Measurements from ENCODE around the gene GCK. TPM values are rescaled to one million over a fixed set of nuclear protein-coding genes. Genes with fewer than 3 reads are reported as not detected.

GCK gene
- total RNA-seq, 2 donors from 2014 or later: 0.15 to 0.22 TPM

DNA sequence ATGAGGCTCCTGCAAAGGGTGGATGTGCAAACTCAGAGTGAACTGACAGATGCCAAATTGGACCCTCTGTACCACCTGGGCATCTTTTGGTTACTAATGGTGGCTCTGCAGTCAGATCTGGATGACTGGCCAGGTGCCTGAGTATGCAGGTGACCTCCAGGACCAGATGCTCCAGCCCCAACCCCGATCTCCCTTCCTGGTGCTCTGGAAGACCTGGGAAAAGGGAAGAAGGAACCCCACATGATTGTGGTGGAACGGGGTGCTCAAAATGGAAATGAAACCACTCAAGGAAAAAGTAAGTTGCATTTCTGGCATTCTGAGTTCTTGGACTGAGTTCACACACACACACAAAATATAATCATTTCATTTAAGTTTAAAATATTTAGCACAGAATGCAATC lies 94.9 kb downstream of the GCK start:
- intact Hi-C loops (cut with DNase I, micrococcal nuclease): no loop called here
- no peak for ATAC-seq
- DNase-seq: no peak

Other genes starting within 250 kb of the GCK start
- gene SPDYE1, start 191.5 kb downstream of the GCK start, total RNA-seq: not detected
- 10 to 100 TPM; 87.0 to 90.5 TPM for gene DBNL, start 144.7 kb downstream of the GCK start, total RNA-seq
- under 1 TPM; 0.58 to 0.64 TPM for gene PGAM2, start 123.9 kb downstream of the GCK start, total RNA-seq
- 10 to 100 TPM; 20.7 to 22.8 TPM for gene POLM, start 106.9 kb downstream of the GCK start, total RNA-seq
- gene AEBP1, start 85.1 kb downstream of the GCK start, total RNA-seq: 10 to 100 TPM; 20.1 to 59.6 TPM
- gene POLD2, start 65.9 kb downstream of the GCK start, total RNA-seq: 10 to 100 TPM; 40.5 to 57.0 TPM
- gene MYL7, start 48.1 kb downstream of the GCK start, total RNA-seq: not detected
- gene YKT6, start 11.5 kb upstream of the GCK start, total RNA-seq: 10 to 100 TPM; 84.8 to 86.9 TPM
- gene CAMK2B, start 136.2 kb upstream of the GCK start, total RNA-seq: under 1 TPM; 0.61 to 0.76 TPM